GM12873 (cell line): ENCODE results near the gene BCAS3.

Experiments
- TF ChIP-seq, protein P1 (sequence below): IDR thresholded peaks from 2 replicates; pipeline ENCODE4 v1.5.1; 2012; ENCODE audit warnings: low read depth, mild to moderate bottlenecking, moderate library complexity, low read length, control low read depth; ENCODE audit not compliant: insufficient read depth; ENCODE audit errors: missing control alignments

BCAS3 gene

DNA sequence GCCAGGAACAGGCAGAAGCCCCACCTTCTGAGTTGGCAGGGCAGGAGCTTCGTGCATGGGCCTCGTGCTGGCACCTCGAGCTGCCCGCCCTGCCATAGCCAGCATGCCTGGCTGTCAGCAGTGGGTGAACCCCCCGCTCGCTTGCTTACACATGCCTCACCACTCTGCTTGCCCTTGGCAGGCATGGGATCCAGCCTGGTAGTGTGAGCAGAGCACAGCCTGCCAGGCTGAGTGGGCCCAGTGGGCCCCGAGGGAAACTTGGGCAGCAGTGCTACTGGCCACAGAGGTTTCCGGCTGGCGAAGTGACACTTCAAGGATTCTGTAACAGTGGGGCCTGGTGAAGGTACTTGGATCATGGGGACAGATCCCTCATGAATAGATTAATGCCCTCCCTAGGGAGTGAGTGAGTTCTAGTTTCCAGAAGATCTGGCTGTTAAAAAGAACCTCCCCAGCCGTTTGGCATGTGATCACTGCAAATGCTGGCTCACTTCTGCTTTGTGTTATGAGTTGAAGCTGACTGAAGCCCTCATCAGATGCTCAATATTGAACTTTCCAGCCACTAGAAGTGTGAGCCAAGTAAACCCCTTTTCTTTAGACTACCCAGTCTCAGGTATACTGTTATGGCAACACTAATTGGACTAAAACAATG is 114.7 kb downstream of the BCAS3 start:
- TF ChIP-seq, protein P1, sequence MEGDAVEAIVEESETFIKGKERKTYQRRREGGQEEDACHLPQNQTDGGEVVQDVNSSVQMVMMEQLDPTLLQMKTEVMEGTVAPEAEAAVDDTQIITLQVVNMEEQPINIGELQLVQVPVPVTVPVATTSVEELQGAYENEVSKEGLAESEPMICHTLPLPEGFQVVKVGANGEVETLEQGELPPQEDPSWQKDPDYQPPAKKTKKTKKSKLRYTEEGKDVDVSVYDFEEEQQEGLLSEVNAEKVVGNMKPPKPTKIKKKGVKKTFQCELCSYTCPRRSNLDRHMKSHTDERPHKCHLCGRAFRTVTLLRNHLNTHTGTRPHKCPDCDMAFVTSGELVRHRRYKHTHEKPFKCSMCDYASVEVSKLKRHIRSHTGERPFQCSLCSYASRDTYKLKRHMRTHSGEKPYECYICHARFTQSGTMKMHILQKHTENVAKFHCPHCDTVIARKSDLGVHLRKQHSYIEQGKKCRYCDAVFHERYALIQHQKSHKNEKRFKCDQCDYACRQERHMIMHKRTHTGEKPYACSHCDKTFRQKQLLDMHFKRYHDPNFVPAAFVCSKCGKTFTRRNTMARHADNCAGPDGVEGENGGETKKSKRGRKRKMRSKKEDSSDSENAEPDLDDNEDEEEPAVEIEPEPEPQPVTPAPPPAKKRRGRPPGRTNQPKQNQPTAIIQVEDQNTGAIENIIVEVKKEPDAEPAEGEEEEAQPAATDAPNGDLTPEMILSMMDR, result no peak

DNA sequence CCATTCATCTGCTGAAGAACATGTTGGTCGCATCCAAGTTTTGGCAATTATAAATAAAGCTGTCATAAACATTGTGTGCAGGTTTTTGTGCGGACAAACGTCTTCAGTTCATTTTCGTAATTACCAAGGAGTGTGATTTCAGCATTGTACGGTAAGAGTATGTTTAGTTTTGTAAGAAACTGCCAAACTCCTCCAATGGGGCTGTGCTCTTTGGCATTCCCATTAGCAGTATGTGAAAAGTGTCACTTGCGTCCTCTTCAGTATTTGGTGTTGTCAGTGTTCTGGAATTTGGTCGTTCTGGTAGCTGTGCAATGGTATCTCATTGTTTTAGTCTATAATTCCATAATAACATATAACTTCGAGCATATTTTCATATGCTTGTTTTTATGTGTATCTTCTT is 120.9 kb downstream of the BCAS3 start:
- TF ChIP-seq, protein P1, result no peak

DNA sequence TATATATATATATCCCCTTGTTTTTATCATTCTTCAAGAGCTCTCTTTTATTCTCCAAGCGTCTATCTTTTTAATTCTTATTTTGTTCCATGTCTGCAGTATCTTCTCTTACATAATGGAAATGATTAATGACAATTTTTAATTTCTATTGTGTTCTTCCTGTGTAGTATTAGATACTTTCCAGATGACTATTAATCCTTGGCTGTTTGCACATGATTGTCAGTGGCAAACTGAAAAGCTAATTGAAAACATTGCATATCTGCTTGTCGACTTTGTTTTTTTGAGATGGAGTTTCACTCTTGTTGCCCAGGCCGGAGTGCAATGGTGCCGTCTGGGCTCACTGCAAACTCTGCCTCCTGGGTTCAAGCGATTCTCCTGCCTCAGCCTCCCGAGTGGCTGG is 124.7 kb downstream of the BCAS3 start:
- TF ChIP-seq, protein P1, result no peak

DNA sequence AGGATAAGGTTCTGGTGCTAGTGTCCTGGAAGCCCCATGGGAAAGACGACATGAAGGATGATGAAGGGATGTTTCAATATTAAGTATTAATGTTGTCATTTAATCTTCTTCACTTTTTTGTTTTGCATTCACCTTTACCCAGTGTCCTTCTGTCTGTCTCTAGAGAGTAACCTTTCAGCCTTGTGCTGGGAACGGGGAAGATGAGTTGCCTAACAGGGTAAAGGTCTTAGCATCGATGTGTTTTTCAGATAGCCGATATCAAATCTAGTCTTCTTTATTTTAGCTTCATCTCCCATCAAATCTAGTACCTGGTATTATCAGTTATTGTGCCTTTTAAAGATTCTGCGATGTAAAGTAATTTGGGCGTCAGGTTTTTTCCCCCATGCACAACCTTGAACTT is 125.4 kb downstream of the BCAS3 start:
- TF ChIP-seq, protein P1, result no peak

DNA sequence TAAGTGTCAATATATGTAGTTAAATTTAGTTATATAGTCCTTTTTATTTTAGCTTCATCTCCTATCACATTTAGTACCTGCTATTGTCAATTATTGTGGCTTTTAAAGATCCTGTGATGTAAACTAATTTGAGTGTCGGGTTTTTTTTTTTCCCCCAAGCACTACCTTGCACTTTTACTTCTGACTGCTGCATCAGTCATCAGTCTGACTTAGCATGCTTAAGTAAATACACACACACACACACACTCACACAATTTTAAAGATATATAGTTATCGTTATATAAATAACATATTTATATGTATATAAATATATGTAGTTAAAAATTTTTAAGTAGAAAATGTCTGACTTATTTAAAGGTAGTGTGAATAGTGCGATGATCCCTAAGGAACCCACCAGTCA is 127.2 kb downstream of the BCAS3 start:
- TF ChIP-seq, protein P1, result no peak

DNA sequence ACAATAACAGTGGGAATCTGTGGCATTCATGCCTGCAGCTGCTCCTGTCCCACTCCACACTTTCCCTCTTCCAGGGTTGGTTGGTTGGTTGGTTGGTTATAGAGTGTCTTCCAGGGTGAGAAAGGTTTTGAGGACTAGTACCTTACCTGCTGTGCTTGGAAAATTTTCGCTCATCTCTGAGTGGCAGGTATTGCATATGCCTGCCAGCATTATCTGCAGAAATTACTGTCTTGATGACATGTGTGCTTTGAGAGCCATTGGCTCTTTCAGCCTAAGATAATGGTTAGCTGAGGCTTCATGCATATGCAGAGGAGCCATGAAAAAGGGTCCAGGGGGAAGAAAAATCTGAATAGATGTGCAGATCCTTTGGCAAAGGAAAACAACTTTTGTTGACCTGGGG is 131.8 kb downstream of the BCAS3 start:
- TF ChIP-seq, protein P1, result no peak

DNA sequence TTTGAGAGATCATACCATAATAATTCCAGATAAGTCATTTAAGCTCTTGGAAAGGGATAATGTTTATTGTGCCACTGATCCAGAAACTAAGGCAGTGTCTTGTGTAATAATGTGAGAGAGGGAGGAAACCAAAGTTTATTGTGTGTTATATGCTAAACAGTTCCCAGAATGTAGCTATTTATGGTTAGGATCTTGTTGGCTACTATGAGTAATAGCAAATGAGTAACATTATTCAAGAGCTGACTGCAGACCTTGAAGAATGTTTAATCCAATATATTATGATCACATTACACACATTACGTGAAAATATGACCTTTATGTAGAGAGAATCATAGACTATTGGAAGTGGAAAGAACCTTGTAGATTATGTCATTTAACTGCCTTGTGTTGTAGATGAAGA is 139.5 kb downstream of the BCAS3 start:
- TF ChIP-seq, protein P1, result no peak
